HG02763 (cell line): ENCODE data around the gene FAM81A.

Experiments used
- ATAC-seq: cut with Tn5 transposase; IDR thresholded peaks from one replicate; pipeline ENCODE4 v1.9.1; 2021; ENCODE audit warnings: mild to moderate bottlenecking, moderate library complexity; ENCODE audit not compliant: unreplicated experiment

FAM81A gene

GRCh38 chr15:59569477-59569876 lies 131.5 kb downstream of the FAM81A start:
- ATAC-seq, result no peak

- ATAC-seq, result no peak
Observed at GRCh38 chr15:59570315-59570714, 132.3 kb downstream of the FAM81A start.

- ATAC-seq, result no peak
Observed at GRCh38 chr15:59571606-59572005, 133.6 kb downstream of the FAM81A start.
